PC-3 (cell line): ENCODE data around the gene CCDC78. TPM values are rescaled to one million over a fixed set of nuclear protein-coding genes. Genes with fewer than 3 reads are reported as not detected.

Source experiments
- ATAC-seq: fragments of 200-7000 bp; cut with Tn5 transposase; 2 replicates; pipeline ENCODE4 v1.9.1; 2020; ENCODE audit warnings: mild to moderate bottlenecking, moderate library complexity
- BruUV-seq: library from RNA; stranded (reverse); fragments of 400-500 nt; replicated peaks from 2 replicates; lab custom pipeline; 2021; lab: Mats Ljungman, UMichigan
- CTCF ChIA-PET: fragments of 300-600 bp; sonication (Branson Sonifier 250); formaldehyde crosslinking; loops from one replicate; lab custom pipeline; 2022; ENCODE audit warnings: antibody characterized with exemption; lab: Charles Lee
- POLR2A ChIA-PET: fragments of 300-600 bp; sonication (Branson Sonifier 250); formaldehyde crosslinking; loops from one replicate; lab custom pipeline; 2022; ENCODE audit warnings: antibody characterized with exemption; ENCODE audit not compliant: unreplicated experiment; lab: Charles Lee
- DNase-seq: peaks from one replicate; pipeline ENCODE4 v3.0.0-alpha.2; 2015
- H2AFZ ChIP-seq: fragments of 300-600 bp; sonication (generic); 2 replicates; pipeline ENCODE4 v1.6.0; 2016; ENCODE audit warnings: antibody characterized with exemption, low read length
- H3F3A ChIP-seq: fragments of 300-600 bp; sonication (generic); one replicate; pipeline ENCODE4 v1.6.0; 2017; ENCODE audit warnings: antibody characterized with exemption, low read length, control low read depth, mild to moderate bottlenecking; ENCODE audit not compliant: unreplicated experiment
- H3K27ac ChIP-seq: fragments of 300-600 bp; sonication (generic); 2 replicates; pipeline ENCODE4 v1.5.1; 2016; ENCODE audit warnings: mild to moderate bottlenecking, low read length
- H3K27me3 ChIP-seq: fragments of 300-600 bp; sonication (generic); 2 replicates; pipeline ENCODE4 v1.6.1; 2016; ENCODE audit warnings: low read length, mixed read lengths
- H3K36me3 ChIP-seq: fragments of 300-600 bp; sonication (generic); 2 replicates; pipeline ENCODE4 v1.6.1; 2016; ENCODE audit warnings: low read depth, mixed run types, low read length, mixed read lengths
- H3K4me1 ChIP-seq: fragments of 300-600 bp; sonication (generic); 2 replicates; pipeline ENCODE4 v1.5.1; 2016; ENCODE audit warnings: low read length; ENCODE audit not compliant: insufficient read depth
- H3K4me2 ChIP-seq: fragments of 300-600 bp; sonication (generic); 2 replicates; pipeline ENCODE4 v1.6.0; 2016; ENCODE audit warnings: low read length
- H3K4me3 ChIP-seq: fragments of 300-600 bp; sonication (generic); 2 replicates; pipeline ENCODE4 v1.5.1; 2016; ENCODE audit warnings: mild to moderate bottlenecking, low read length, mixed read lengths
- H3K79me2 ChIP-seq: fragments of 300-600 bp; sonication (generic); 2 replicates; pipeline ENCODE4 v1.6.1; 2017; ENCODE audit warnings: low read length, mixed read lengths
- H3K9ac ChIP-seq: fragments of 300-600 bp; sonication (generic); 2 replicates; pipeline ENCODE4 v1.6.0; 2016; ENCODE audit warnings: mild to moderate bottlenecking, low read length
- H3K9me2 ChIP-seq: fragments of 300-600 bp; sonication (generic); replicated peaks from 2 replicates; pipeline ENCODE4 v1.6.1; 2016; ENCODE audit warnings: mixed run types, low read length, mixed read lengths
- H3K9me3 ChIP-seq: fragments of 300-600 bp; sonication (generic); 2 replicates; pipeline ENCODE4 v1.6.1; 2016; ENCODE audit warnings: low read length, mixed read lengths
- H4K20me1 ChIP-seq: fragments of 300-600 bp; sonication (generic); 2 replicates; pipeline ENCODE4 v1.6.1; 2016; ENCODE audit warnings: low read length, mixed read lengths
- CTCF ChIP-seq: fragments of 300-600 bp; sonication (generic); conservative IDR thresholded peaks from 2 replicates; pipeline ENCODE4 v1.5.1; 2017; ENCODE audit warnings: antibody characterized with exemption, low read depth, mild to moderate bottlenecking, low read length
- EZH2 ChIP-seq: fragments of 300-600 bp; sonication (generic); IDR thresholded peaks from one replicate; pipeline ENCODE4 v1.6.1; 2017; ENCODE audit warnings: antibody characterized with exemption, mild to moderate bottlenecking, low read length; ENCODE audit not compliant: unreplicated experiment
- EZH2phosphoT487 ChIP-seq: fragments of 300-600 bp; sonication (generic); IDR thresholded peaks from 2 replicates; pipeline ENCODE4 v1.6.1; 2018; ENCODE audit warnings: mild to moderate bottlenecking, antibody characterized with exemption, low read length, borderline replicate concordance
- intact Hi-C: fragments of 100-400 bp; cut with micrococcal nuclease; formaldehyde crosslinking; loops from 2 replicates; pipeline ENCODE4 v1.9.0; 2023
- total RNA-seq: library from RNA; depleted of rRNA; stranded (reverse); fragments of >200 nt; gene quantifications from 2 replicates; pipeline ENCODE4 v1.2.3, GENCODE V29; 2014

CCDC78 gene
- total RNA-seq, 1 experiment from 2014 or later: 3.3 TPM

GRCh38 chr16:680625-680945, 45.7 kb downstream of the CCDC78 start:
- Histone ChIP-seq H3K36me3 (peaks cover 6% of the 10 kb centered on the region), H2AFZ (no peak overlapping the region), H4K20me1 (peaks cover 10% of the 10 kb centered on the region; the same call in 1 of the 2 replicates), H3K27me3 (no peaks in the 10 kb centered on the region), H3K9ac (peak overlapping the region; percentile 74), H3K4me2 (peak overlapping the region; percentile 90), H3K79me2 (peaks cover 35% of the 10 kb centered on the region), H3F3A (no peaks in the 10 kb centered on the region), H3K4me1 (peaks cover 26% of the 10 kb centered on the region), H3K27ac (0 out of 2 replicates have a peak overlapping the region, but pooled peaks have one; percentile 10), H3K9me3 (no peaks in the 10 kb centered on the region), H3K9me2 (no peaks in the 10 kb centered on the region), H3K4me3 (peak overlapping the region; percentile 78)
- CTCF ChIA-PET: no interaction called here
- no TSS peak for BruUV-seq
- DNase-seq (no peak), ATAC-seq (no peak)
- intact Hi-C loops: no loop called here
- TF ChIP-seq EZH2 (no peak), CTCF (no peak), EZH2phosphoT487 (no peak)
- POLR2A ChIA-PET: no interaction called here

- H3K9me2 ChIP-seq: no peaks in the 10 kb centered on the region
- peak within 1 kb of the TSS; percentile 71 for H2AFZ ChIP-seq
- no TSS peak for BruUV-seq
- H4K20me1 ChIP-seq: peaks cover 10% of the 10 kb centered on the region; the same call in 1 of the 2 replicates
- no peaks in the 10 kb centered on the region for H3K27me3 ChIP-seq
- H3K27ac ChIP-seq: peak within 1 kb of the TSS; percentile 59
- CTCF ChIA-PET: no interaction called here
- H3K4me3 ChIP-seq: peak within 1 kb of the TSS; percentile 78
- ATAC-seq: peak; percentile 23
- no peak for TF ChIP-seq CTCF
- TF ChIP-seq EZH2: no peak
- TF ChIP-seq EZH2phosphoT487: no peak
- peaks cover 35% of the 10 kb centered on the region for H3K79me2 ChIP-seq
- no peaks in the 10 kb centered on the region for H3F3A ChIP-seq
- H3K4me2 ChIP-seq: peak within 1 kb of the TSS; percentile 90
- no peaks in the 10 kb centered on the region for H3K9me3 ChIP-seq
- H3K36me3 ChIP-seq: peaks cover 6% of the 10 kb centered on the region
- intact Hi-C loops: no loop called here
- H3K4me1 ChIP-seq: peaks cover 26% of the 10 kb centered on the region
- POLR2A ChIA-PET: no interaction called here
- DNase-seq: peak; percentile 72
- H3K9ac ChIP-seq: peak within 1 kb of the TSS; percentile 74
Measured at GRCh38 chr16:679814-680624, 46.2 kb downstream of the CCDC78 start, which contains the start of gene STUB1. Gene STUB1, plus strand, starts transcription at chr16:680410. Its CDS starts 116 bp downstream, at chr16:680526.
